ENCODE data around the gene PI4KA. TPM values are rescaled to one million over a fixed set of nuclear protein-coding genes. Genes with fewer than 3 reads are reported as not detected.

The PI4KA gene
- total RNA-seq, 4 donors from 2014 or later: 69.8 to 115 (median 82.3) TPM

DNA sequence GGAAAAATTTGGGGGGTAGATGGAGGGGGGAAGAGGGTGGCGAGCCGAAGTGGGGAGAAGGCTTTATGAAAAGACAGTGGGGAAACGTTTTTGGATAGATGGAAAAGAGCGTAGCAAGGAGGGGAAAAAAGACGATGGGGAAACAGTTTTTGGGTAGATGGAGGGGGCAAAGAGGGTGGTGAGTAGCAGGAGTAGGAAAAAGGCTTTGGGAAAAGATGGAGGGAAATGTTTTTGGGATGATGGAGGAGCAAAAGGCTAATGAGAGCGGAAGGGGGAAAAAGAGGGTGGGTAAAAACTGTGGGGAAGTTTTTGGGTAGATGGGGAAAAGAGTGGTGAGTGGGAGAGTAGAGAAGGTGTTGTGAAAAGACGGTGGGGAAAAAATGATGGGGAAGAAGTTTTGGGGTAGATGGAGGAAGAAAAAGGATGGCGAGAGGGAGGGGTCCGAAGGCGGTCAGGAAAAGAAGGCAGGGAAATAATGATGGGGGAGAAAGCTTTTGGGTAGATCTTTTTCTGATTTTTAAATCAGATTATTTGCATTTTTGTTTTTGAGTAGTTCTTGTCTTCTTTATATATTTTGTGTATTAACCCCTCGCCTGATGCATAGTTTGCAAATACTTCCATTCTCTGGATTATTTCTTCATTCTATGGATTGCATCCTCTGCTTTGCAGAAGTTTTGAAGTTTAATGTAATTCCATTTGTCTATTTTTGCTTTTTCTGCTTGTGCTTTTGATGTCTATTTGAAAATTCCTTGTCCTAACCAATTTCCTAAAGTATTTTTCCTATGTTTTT is 200.0 kb downstream of the PI4KA start:
- TF ChIP-seq, protein P1, sequence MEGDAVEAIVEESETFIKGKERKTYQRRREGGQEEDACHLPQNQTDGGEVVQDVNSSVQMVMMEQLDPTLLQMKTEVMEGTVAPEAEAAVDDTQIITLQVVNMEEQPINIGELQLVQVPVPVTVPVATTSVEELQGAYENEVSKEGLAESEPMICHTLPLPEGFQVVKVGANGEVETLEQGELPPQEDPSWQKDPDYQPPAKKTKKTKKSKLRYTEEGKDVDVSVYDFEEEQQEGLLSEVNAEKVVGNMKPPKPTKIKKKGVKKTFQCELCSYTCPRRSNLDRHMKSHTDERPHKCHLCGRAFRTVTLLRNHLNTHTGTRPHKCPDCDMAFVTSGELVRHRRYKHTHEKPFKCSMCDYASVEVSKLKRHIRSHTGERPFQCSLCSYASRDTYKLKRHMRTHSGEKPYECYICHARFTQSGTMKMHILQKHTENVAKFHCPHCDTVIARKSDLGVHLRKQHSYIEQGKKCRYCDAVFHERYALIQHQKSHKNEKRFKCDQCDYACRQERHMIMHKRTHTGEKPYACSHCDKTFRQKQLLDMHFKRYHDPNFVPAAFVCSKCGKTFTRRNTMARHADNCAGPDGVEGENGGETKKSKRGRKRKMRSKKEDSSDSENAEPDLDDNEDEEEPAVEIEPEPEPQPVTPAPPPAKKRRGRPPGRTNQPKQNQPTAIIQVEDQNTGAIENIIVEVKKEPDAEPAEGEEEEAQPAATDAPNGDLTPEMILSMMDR (IDR thresholded peaks at IDR 0.05): no peak
- TF ChIP-seq POLR2A (IDR thresholded peaks at IDR 0.05; ENCODE audit: low read depth) (no peak), POLR2AphosphoS5 (IDR thresholded peaks at IDR 0.05) (no peak), EP300 (IDR thresholded peaks at IDR 0.05) (no peak)
- no peaks in the 10 kb centered on the region for H3K4me1 ChIP-seq
- H3K36me3 ChIP-seq: no peaks in the 10 kb centered on the region
- no peak overlapping the region for H3K4me3 ChIP-seq
- peak; percentile 66 for DNase-seq (ENCODE audit: extremely low spot score)
- H3K27ac ChIP-seq (replicated peaks in 1 of 4): no peak overlapping the region
- intact Hi-C loops (cut with DNase I): no loop called here
- H3K9me3 ChIP-seq: peaks cover 0 to 3% (median under 1%) of the 10 kb centered on the region in 4 donors
- WGBS: 86% methylated on average over 11 of the region's 11 CpGs
- H3K27me3 ChIP-seq: peaks cover 0 to 14% (median 0%) of the 10 kb centered on the region in 4 donors

DNA sequence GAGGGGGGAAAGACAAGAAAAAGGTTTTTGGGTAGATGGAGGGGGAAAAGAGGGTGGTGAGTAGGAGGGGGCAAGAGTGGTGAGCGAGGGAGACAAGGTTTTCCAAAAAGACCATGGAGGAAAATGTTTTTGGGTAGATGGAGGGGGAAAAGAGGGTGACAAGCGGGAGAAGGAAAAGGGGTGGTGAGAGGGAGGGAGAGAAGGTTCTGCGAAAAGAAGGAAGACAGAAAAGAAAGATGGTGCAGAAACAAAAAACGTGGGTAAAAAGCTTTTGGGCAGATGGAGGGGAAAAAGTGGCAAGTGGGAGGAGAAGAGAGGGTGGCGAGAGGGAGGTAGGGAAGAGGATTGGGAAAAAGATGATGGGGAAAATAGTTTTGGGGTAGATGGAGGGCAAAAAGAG is 200.6 kb downstream of the PI4KA start:
- no peak for TF ChIP-seq POLR2AphosphoS5 (IDR thresholded peaks at IDR 0.05)
- no peak for TF ChIP-seq EP300 (IDR thresholded peaks at IDR 0.05)
- no peaks in the 10 kb centered on the region for H3K9me3 ChIP-seq

More for the DNA sequence above, 200.6 kb downstream of the PI4KA start:
- Histone ChIP-seq H3K4me1 (no peaks in the 10 kb centered on the region), H3K27ac (replicated peaks in 1 of 4) (no peak overlapping the region), H3K36me3 (no peaks in the 10 kb centered on the region), H3K4me3 (no peak overlapping the region), H3K27me3 (peaks cover 0 to 10% (median 0%) of the 10 kb centered on the region in 4 donors)
- DNase-seq (ENCODE audit: extremely low spot score): peak; percentile 57
- WGBS: 71% methylated on average over 5 of the region's 5 CpGs
- intact Hi-C loops (cut with DNase I): no loop called here

Other genes starting within 250 kb of the PI4KA start
- gene SERPIND1, start 84.7 kb downstream of the PI4KA start, total RNA-seq: under 1 TPM in 3 of 4 donors, not detected in 1; 0.46 to 0.83 (median 0.50) TPM
- gene SNAP29, start 196 bp upstream of the PI4KA start, total RNA-seq: 10 to 100 TPM; 21.2 to 33.6 (median 26.4) TPM
- gene CRKL, start 58.6 kb upstream of the PI4KA start, total RNA-seq: 10 to 100 TPM; 34.9 to 56.2 (median 47.9) TPM
- 1 to 10 TPM in 3 of 4 donors, under 1 TPM in 1; 0.92 to 1.7 (median 1.4) TPM for gene AIFM3, start 108.4 kb upstream of the PI4KA start, total RNA-seq
- 10 to 100 TPM; 42.4 to 76.3 (median 57.2) TPM for gene LZTR1, start 123.5 kb upstream of the PI4KA start, total RNA-seq
- 10 to 100 TPM; 33.2 to 42.4 (median 39.1) TPM for gene THAP7, start 143.3 kb upstream of the PI4KA start, total RNA-seq
- gene P2RX6, start 156.4 kb upstream of the PI4KA start, total RNA-seq: under 1 TPM; 0.39 to 0.50 (median 0.41) TPM
- gene SLC7A4, start 173.8 kb upstream of the PI4KA start, total RNA-seq: under 1 TPM; 0.23 to 0.42 (median 0.36) TPM
- not detected for gene LRRC74B, start 187.1 kb upstream of the PI4KA start, total RNA-seq

All from esophagus muscularis mucosa (tissue), 4 donors.